HEK293T (cell line): ENCODE results near the gene LRRC4C.

Source experiments
- HDGF ChIP-seq: fragments of 450-650 bp; IDR thresholded peaks from 2 replicates; pipeline ENCODE4 v1.6.1; 2017; ENCODE audit warnings: antibody characterized with exemption, borderline replicate concordance
- LEF1 ChIP-seq: fragments of 450-650 bp; IDR thresholded peaks from 2 replicates; pipeline ENCODE4 v1.6.1; 2017; ENCODE audit warnings: mild to moderate bottlenecking, borderline replicate concordance

DNA sequence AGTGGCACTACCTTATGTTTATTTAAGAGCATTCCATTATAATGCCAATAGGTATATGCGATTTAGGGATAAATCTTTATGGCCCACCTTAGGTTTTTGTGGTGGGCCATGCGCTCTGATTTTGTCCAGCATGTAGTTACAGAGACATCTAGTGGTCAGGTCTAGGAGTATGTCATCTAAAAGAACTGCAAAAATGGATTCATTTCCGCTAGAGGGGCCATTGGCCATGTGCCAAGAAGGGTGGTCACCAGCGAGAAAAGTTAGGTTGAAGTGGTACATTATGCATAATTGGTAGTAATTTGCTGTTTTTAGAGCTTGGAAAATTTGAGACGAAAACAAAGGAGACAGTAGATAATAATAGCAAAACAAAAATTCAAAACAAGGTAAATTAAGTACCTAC lies 27.7 kb downstream of the LRRC4C start:
- TF ChIP-seq HDGF = no peak
- no peak for TF ChIP-seq LEF1
